HUES6 (cell line): ENCODE results near the gene MS4A15.

Experiments
- H3K27ac ChIP-seq: 2 replicates; pipeline ENCODE4 v1.7.0; 2013; ENCODE audit warnings: low read depth, mild to moderate bottlenecking, low read length, inconsistent platforms
- H3K27me3 ChIP-seq: 2 replicates; pipeline ENCODE4 v1.6.1; 2013; ENCODE audit warnings: low read length; ENCODE audit not compliant: control insufficient read depth, insufficient read depth
- H3K36me3 ChIP-seq: 2 replicates; pipeline ENCODE4 v1.6.1; 2013; ENCODE audit warnings: low read length; ENCODE audit not compliant: control insufficient read depth, insufficient read depth
- H3K4me1 ChIP-seq: 2 replicates; pipeline ENCODE4 v1.6.1; 2013; ENCODE audit warnings: low read length; ENCODE audit not compliant: control insufficient read depth, insufficient read depth
- H3K4me3 ChIP-seq: 2 replicates; pipeline ENCODE4 v1.5.1; 2013; ENCODE audit warnings: low read depth, low read length
- H3K9ac ChIP-seq: one replicate; pipeline ENCODE4 v1.6.1; 2013; ENCODE audit warnings: mild to moderate bottlenecking, low read length
- H3K9me3 ChIP-seq: 2 replicates; pipeline ENCODE4 v1.6.1; 2013; ENCODE audit warnings: low read depth, low read length; ENCODE audit not compliant: control insufficient read depth, insufficient read depth

MS4A15 gene

GRCh38 chr11:60765355-60765754 is 8.7 kb downstream of the MS4A15 start:
- Histone ChIP-seq H3K9ac (no peak overlapping the region), H3K36me3 (no peaks in the 10 kb centered on the region), H3K4me1 (0 out of 2 replicates have a peak, but pooled peaks cover 3% of the 10 kb centered on the region), H3K4me3 (no peak overlapping the region), H3K27me3 (0 out of 2 replicates have a peak, but pooled peaks cover 4% of the 10 kb centered on the region), H3K27ac (no peak overlapping the region), H3K9me3 (no peaks in the 10 kb centered on the region)

- Histone ChIP-seq H3K27ac (no peak overlapping the region), H3K4me1 (0 out of 2 replicates have a peak, but pooled peaks cover 3% of the 10 kb centered on the region), H3K36me3 (no peaks in the 10 kb centered on the region), H3K27me3 (0 out of 2 replicates have a peak, but pooled peaks cover 4% of the 10 kb centered on the region), H3K4me3 (no peak overlapping the region), H3K9me3 (no peaks in the 10 kb centered on the region), H3K9ac (no peak overlapping the region)
These were observed 9.9 kb downstream of the MS4A15 start for GRCh38 chr11:60766547-60766946.

- no peaks in the 10 kb centered on the region for H3K9me3 ChIP-seq
- H3K27me3 ChIP-seq = 0 out of 2 replicates have a peak, but pooled peaks cover 4% of the 10 kb centered on the region
- H3K36me3 ChIP-seq = no peaks in the 10 kb centered on the region
- H3K27ac ChIP-seq = no peak overlapping the region
- H3K9ac ChIP-seq = no peak overlapping the region
- H3K4me1 ChIP-seq = 0 out of 2 replicates have a peak, but pooled peaks cover 3% of the 10 kb centered on the region
- no peak overlapping the region for H3K4me3 ChIP-seq
These were observed 10.7 kb downstream of the MS4A15 start for GRCh38 chr11:60767388-60767811.

- H3K36me3 ChIP-seq = no peaks in the 10 kb centered on the region
- H3K4me1 ChIP-seq = 0 out of 2 replicates have a peak, but pooled peaks cover 3% of the 10 kb centered on the region
- no peak overlapping the region for H3K27ac ChIP-seq
- 0 out of 2 replicates have a peak, but pooled peaks cover 4% of the 10 kb centered on the region for H3K27me3 ChIP-seq
- no peak overlapping the region for H3K9ac ChIP-seq
- H3K4me3 ChIP-seq = no peak overlapping the region
- no peaks in the 10 kb centered on the region for H3K9me3 ChIP-seq
These were observed 11.5 kb downstream of the MS4A15 start for GRCh38 chr11:60768202-60768601.

- Histone ChIP-seq H3K4me1 (0 out of 2 replicates have a peak, but pooled peaks cover under 1% of the 10 kb centered on the region), H3K36me3 (no peaks in the 10 kb centered on the region), H3K9ac (no peak overlapping the region), H3K4me3 (no peak overlapping the region), H3K9me3 (no peaks in the 10 kb centered on the region), H3K27ac (no peak overlapping the region), H3K27me3 (0 out of 2 replicates have a peak, but pooled peaks cover 4% of the 10 kb centered on the region)
These were observed 12.6 kb downstream of the MS4A15 start for GRCh38 chr11:60769273-60769672.

GRCh38 chr11:60769811-60770210 is 13.1 kb downstream of the MS4A15 start:
- Histone ChIP-seq H3K4me1 (no peaks in the 10 kb centered on the region), H3K27me3 (0 out of 2 replicates have a peak, but pooled peaks cover 4% of the 10 kb centered on the region), H3K4me3 (no peak overlapping the region), H3K9me3 (no peaks in the 10 kb centered on the region), H3K36me3 (no peaks in the 10 kb centered on the region), H3K27ac (no peak overlapping the region), H3K9ac (no peak overlapping the region)

- Histone ChIP-seq H3K9ac (no peak overlapping the region), H3K4me3 (no peak overlapping the region), H3K27me3 (0 out of 2 replicates have a peak, but pooled peaks cover 4% of the 10 kb centered on the region), H3K27ac (no peak overlapping the region), H3K4me1 (0 out of 2 replicates have a peak, but pooled peaks cover 3% of the 10 kb centered on the region), H3K9me3 (no peaks in the 10 kb centered on the region), H3K36me3 (no peaks in the 10 kb centered on the region)
These were observed 14.5 kb downstream of the MS4A15 start for GRCh38 chr11:60771146-60771545.

- Histone ChIP-seq H3K27me3 (0 out of 2 replicates have a peak, but pooled peaks cover 4% of the 10 kb centered on the region), H3K9ac (no peak overlapping the region), H3K36me3 (no peaks in the 10 kb centered on the region), H3K4me1 (0 out of 2 replicates have a peak, but pooled peaks cover 3% of the 10 kb centered on the region), H3K27ac (no peak overlapping the region), H3K4me3 (no peak overlapping the region), H3K9me3 (no peaks in the 10 kb centered on the region)
These were observed 15.3 kb downstream of the MS4A15 start for GRCh38 chr11:60771879-60772525.

GRCh38 chr11:60772666-60773065 is 16.0 kb downstream of the MS4A15 start:
- H3K27ac ChIP-seq = no peak overlapping the region
- 0 out of 2 replicates have a peak, but pooled peaks cover 4% of the 10 kb centered on the region for H3K27me3 ChIP-seq
- H3K4me1 ChIP-seq = 0 out of 2 replicates have a peak, but pooled peaks cover 3% of the 10 kb centered on the region
- no peaks in the 10 kb centered on the region for H3K36me3 ChIP-seq
- H3K9me3 ChIP-seq = no peaks in the 10 kb centered on the region
- no peak overlapping the region for H3K9ac ChIP-seq
- H3K4me3 ChIP-seq = no peak overlapping the region

- Histone ChIP-seq H3K27ac (no peak overlapping the region), H3K9ac (no peak overlapping the region), H3K4me1 (0 out of 2 replicates have a peak, but pooled peaks cover 3% of the 10 kb centered on the region)
These were observed 18.1 kb downstream of the MS4A15 start for GRCh38 chr11:60774726-60775125.

GRCh38 chr11:60775420-60775961 is 18.8 kb downstream of the MS4A15 start:
- Histone ChIP-seq H3K9me3 (0 out of 2 replicates have a peak, but pooled peaks cover 4% of the 10 kb centered on the region), H3K36me3 (no peaks in the 10 kb centered on the region), H3K4me1 (0 out of 2 replicates have a peak, but pooled peaks cover 3% of the 10 kb centered on the region), H3K27me3 (no peaks in the 10 kb centered on the region), H3K27ac (no peak overlapping the region), H3K9ac (no peak overlapping the region), H3K4me3 (no peak overlapping the region)

More at GRCh38 chr11:60774726-60775125, 18.1 kb downstream of the MS4A15 start:
- Histone ChIP-seq H3K27me3 (no peaks in the 10 kb centered on the region), H3K9me3 (no peaks in the 10 kb centered on the region), H3K36me3 (no peaks in the 10 kb centered on the region), H3K4me3 (no peak overlapping the region)
